Osteocyte (in vitro differentiated cells): ENCODE measurements around the gene C9orf43. TPM values are rescaled to one million over a fixed set of nuclear protein-coding genes. Genes with fewer than 3 reads are reported as not detected.
"Not testable (repeated sequence)": the region's sequence is repeated elsewhere in the genome, so short reads cannot be mapped to it uniquely, and the experiment has no call there.

Experiments used
- DNase-seq: peaks from one replicate; pipeline ENCODE4 v3.0.0; 2021; ENCODE audit warnings: mixed read lengths; ENCODE audit not compliant: unreplicated experiment; ENCODE audit errors: extremely low spot score
- H3K27ac Mint-ChIP-seq: one replicate; pipeline ENCODE4 v1.8.0; 2021; ENCODE audit warnings: mild to moderate bottlenecking, mixed read lengths; ENCODE audit not compliant: unreplicated experiment
- H3K27me3 Mint-ChIP-seq: one replicate; pipeline ENCODE4 v1.8.0; 2021; ENCODE audit warnings: mixed read lengths; ENCODE audit not compliant: unreplicated experiment
- H3K36me3 Mint-ChIP-seq: one replicate; pipeline ENCODE4 v1.8.0; 2021; ENCODE audit warnings: mixed read lengths; ENCODE audit not compliant: unreplicated experiment
- H3K4me1 Mint-ChIP-seq: one replicate; pipeline ENCODE4 v1.8.0; 2021; ENCODE audit warnings: mixed read lengths; ENCODE audit not compliant: unreplicated experiment
- H3K4me3 Mint-ChIP-seq: one replicate; pipeline ENCODE4 v1.8.0; 2021; ENCODE audit warnings: mild to moderate bottlenecking, moderate library complexity, mixed read lengths; ENCODE audit not compliant: unreplicated experiment
- H3K9me3 Mint-ChIP-seq: one replicate; pipeline ENCODE4 v1.8.0; 2021; ENCODE audit warnings: mixed read lengths; ENCODE audit not compliant: unreplicated experiment
- CTCF ChIP-seq: fragments of 200-600 bp; sonication (generic); IDR thresholded peaks from 2 replicates; pipeline ENCODE4 v1.5.0; 2021; ENCODE audit warnings: antibody characterized with exemption, mild to moderate bottlenecking, moderate library complexity
- long read RNA-seq: library from polyadenylated mRNA; unstranded; transcript quantifications from one replicate; pipeline ENCODE4 v2.0.0, GENCODE V29; 2021
- total RNA-seq: library from RNA; stranded (reverse); gene quantifications from 2 replicates; pipeline ENCODE4 v1.2.1, GENCODE V29; 2021

C9orf43 gene
- total RNA-seq, result 0.43 and 0.55 TPM in 2 replicates
- long read RNA-seq, partial matches to known transcripts, result 0 of 1 reads
- long read RNA-seq, other reads (novel, unspliced or antisense), result 0 of 1 reads

GRCh38 chr9:113410207-113410864, at the start of gene C9orf43, which contains the start of gene POLE3:
C9orf43 (plus strand) TSS chr9:113410747; CDS start chr9:113413494, 2,747 bp downstream.
POLE3 (minus strand) TSS chr9:113410675; CDS start chr9:113410293, 382 bp downstream.
- Mint-ChIP-seq H3K9me3 (no peaks in the 10 kb centered on the region), H3K36me3 (peaks cover 11% of the 10 kb centered on the region), H3K27me3 (no peaks in the 10 kb centered on the region), H3K4me3 (peak within 1 kb of the TSS; percentile 99), H3K4me1 (peaks cover 19% of the 10 kb centered on the region), H3K27ac (peak within 1 kb of the TSS; percentile 100)
- peak; percentile 97 for DNase-seq
- peak; percentile 8 for TF ChIP-seq CTCF

- Mint-ChIP-seq H3K4me3 (no peak overlapping the region), H3K9me3 (no peaks in the 10 kb centered on the region), H3K27me3 (peaks cover 11% of the 10 kb centered on the region), H3K27ac (no peak overlapping the region), H3K4me1 (peaks cover 10% of the 10 kb centered on the region), H3K36me3 (no peaks in the 10 kb centered on the region)
- DNase-seq, result no peak
- TF ChIP-seq CTCF, result no peak
Observed at GRCh38 chr9:113361304-113362018, 49.1 kb upstream of the C9orf43 start.

GRCh38 chr9:113363336-113363735, 47.2 kb upstream of the C9orf43 start:
- H3K9me3 Mint-ChIP-seq, result no peaks in the 10 kb centered on the region

GRCh38 chr9:113364951-113365350, 45.6 kb upstream of the C9orf43 start:
- Mint-ChIP-seq H3K4me1 (peaks cover 7% of the 10 kb centered on the region), H3K9me3 (no peaks in the 10 kb centered on the region), H3K27me3 (no peaks in the 10 kb centered on the region), H3K27ac (no peak overlapping the region), H3K4me3 (no peak overlapping the region), H3K36me3 (no peaks in the 10 kb centered on the region)
- TF ChIP-seq CTCF, result no peak
- DNase-seq, result no peak

More at GRCh38 chr9:113363336-113363735, 47.2 kb upstream of the C9orf43 start:
- Mint-ChIP-seq H3K36me3 (no peaks in the 10 kb centered on the region), H3K4me3 (no peak overlapping the region), H3K27ac (no peak overlapping the region), H3K4me1 (peaks cover 7% of the 10 kb centered on the region), H3K27me3 (peaks cover 5% of the 10 kb centered on the region)
- TF ChIP-seq CTCF, result no peak
- no peak for DNase-seq

- not testable (repeated sequence) for DNase-seq, H3K9me3 Mint-ChIP-seq, H3K4me3 Mint-ChIP-seq, H3K36me3 Mint-ChIP-seq, H3K27ac Mint-ChIP-seq, H3K4me1 Mint-ChIP-seq, H3K27me3 Mint-ChIP-seq
Observed at GRCh38 chr9:113365652-113366051, 44.9 kb upstream of the C9orf43 start.
